A549 treated with CORT108297 at 1 μM for 4 hours (cell line): ENCODE results near the gene DGKA. TPM values are rescaled to one million over a fixed set of nuclear protein-coding genes. Genes with fewer than 3 reads are reported as not detected.

Source experiments
- total RNA-seq: library from RNA; stranded (reverse); fragments of 200-300 nt; extraction: Qiagen RNA extraction; gene quantifications from 5 replicates; pipeline ENCODE4 v1.2.3, GENCODE V29; 2022

Gene DGKA
- total RNA-seq, result 14.3 to 21.8 TPM (median 17.7 TPM) in 5 replicates

GRCh38 chr12:55930771-55931316, at the start of gene DGKA:
Gene DGKA, plus strand, starts transcription at chr12:55931162. Its CDS starts 5,342 bp downstream, at chr12:55936504.

DNA sequence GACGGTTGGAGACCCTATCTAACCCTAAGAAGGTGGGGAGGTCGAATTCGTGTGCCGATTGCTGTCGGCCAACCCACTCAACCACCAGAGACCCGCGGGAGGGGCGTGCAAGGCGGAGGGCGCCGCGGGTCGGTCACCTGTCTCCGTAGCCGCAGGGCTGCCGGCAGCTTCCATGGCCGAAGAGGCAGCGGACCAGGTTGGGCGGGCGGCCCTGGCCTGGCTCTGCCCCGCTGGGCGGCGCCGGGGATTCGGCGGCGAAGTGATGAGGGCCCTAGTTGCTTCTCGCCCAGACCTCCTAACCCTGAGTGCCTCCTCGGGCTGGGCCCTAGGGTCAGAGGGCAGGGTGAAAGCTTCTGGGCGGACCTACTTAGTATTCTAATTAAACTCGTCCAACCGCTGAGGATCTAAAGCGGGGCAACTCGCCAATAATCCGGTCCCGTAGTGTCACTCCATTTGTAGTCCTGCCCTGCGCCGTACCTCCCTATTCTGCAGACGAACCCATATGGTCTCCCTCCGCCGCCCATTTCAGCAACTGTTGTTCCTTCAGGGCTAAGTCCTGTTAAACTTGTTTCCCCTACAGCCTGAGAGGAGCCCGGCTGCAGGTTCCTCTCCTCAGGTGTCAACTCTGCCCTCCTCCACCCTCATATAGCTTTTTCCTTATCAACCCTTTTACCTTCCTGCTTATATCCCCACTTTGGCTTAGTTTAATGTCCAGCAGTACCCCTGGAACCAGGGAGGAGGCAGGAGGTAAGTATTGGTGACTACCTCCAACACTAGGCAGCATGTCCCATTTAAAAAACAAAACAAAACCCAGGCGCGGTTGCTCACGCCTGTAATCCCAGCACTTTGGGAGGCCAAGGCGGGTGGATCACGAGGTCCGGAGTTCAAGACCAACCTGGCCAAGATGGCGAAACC, 3.1 kb upstream of the DGKA start, which contains the start of gene PYM1:
TSS of gene PYM1 (minus strand) at position 307 of the 915 bp plus-strand sequence. CDS start at position 174, 133 bp downstream.

GRCh38 chr12:55965941-55966407, 35.0 kb downstream of the DGKA start, which contains the start of gene PMEL:
Gene PMEL, minus strand, starts transcription at chr12:55966042. Its CDS starts 31 bp downstream, at chr12:55966011.

DNA sequence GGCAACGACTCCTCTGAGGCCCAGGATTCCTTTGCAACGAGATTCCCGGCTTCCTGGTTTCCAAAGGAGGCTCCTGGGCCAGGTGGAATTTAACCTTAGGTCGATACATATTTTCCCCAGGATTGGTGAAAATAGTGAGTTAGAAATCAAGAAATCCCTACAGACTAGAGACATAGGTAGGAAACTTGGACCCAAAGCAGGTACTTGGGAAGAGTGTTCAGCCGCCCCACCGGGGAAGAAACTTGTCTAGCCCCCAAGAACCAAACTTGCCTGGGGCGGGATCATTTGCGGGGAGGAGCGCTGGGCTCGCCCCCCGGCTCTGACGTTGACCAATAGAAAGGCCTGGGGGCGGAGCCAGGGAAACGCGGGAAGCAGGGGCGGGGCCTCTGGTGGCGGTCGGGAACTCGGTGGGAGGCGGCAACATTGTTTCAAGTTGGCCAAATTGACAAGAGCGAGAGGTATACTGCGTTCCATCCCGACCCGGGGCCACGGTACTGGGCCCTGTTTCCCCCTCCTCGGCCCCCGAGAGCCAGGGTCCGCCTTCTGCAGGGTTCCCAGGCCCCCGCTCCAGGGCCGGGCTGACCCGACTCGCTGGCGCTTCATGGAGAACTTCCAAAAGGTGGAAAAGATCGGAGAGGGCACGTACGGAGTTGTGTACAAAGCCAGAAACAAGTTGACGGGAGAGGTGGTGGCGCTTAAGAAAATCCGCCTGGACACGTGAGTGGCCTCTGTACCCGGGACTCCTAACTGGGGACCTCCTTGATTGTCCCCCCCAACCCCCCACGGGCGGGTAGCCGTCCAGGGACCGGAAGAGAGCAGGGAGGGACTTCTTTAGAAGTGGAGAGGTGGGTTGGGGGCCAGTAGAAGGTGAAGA, 35.7 kb downstream of the DGKA start, which contains the start of gene CDK2:
TSS of gene CDK2 (plus strand) at position 423 of the 874 bp plus-strand sequence. CDS start at position 602, 179 bp downstream.

DNA sequence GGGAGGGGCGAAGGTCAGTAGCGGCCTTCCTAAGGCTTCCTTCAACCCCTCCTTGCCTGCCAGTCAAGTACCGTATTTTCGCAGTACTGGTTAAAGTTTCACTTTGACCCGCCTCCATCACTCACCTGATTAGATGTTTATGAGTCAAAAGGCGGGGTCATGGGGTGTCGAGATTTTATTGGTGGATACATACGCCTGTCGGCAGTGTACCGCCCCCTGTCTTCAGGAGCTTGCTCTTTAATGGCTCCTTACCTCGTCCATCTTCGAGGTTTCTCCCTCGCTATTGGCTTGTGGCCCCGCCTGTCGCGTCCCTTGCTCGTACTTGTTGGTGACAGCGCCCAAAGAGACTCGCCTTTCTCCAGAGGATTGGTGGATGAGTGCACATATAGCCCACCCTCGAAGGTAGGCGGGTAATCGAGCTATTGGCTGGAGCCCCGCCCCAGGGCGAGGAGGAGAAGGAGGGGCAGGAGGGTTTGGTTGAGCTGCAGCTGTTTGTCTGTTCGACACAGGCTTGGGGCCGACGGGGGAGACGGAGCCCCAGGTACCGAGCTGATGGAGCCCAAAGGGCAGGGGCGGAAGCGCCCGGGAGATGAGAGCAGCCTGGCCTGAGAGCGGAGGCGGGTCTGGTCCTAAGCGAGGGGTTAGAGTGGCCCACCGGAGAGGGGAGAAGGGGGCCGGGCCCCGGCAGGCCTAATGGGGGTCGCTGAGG, 42.8 kb downstream of the DGKA start, which contains the start of gene RAB5B:
TSS of gene RAB5B (plus strand) at position 480 of the 709 bp plus-strand sequence. CDS start 12,883 bp downstream, outside the sequence.

GRCh38 chr12:55996715-55997534, 66.0 kb downstream of the DGKA start, which contains the start of gene SUOX:
Gene SUOX, plus strand, starts transcription at chr12:55997276. Its CDS starts 4,946 bp downstream, at chr12:56002222.

Other genes starting within 250 kb of the DGKA start
- 1.0 to 1.5 TPM (median 1.3 TPM) in 5 replicates for gene ITGA7, start 223.3 kb upstream of the DGKA start, total RNA-seq
- 122 to 154 TPM (median 152 TPM) in 5 replicates for gene BLOC1S1, start 215.1 kb upstream of the DGKA start, total RNA-seq
- 1.9 to 2.9 TPM (median 2.2 TPM) in 5 replicates for gene RDH5, start 210.8 kb upstream of the DGKA start, total RNA-seq
- 670 to 749 TPM (median 714 TPM) in 5 replicates for gene CD63, start 202.2 kb upstream of the DGKA start, total RNA-seq
- 2.4 to 5.3 TPM (median 5.0 TPM) in 5 replicates for gene GDF11, start 188.0 kb upstream of the DGKA start, total RNA-seq
- 89.2 to 145 TPM (median 91.9 TPM) in 5 replicates for gene SARNP, start 113.4 kb upstream of the DGKA start, total RNA-seq
- gene ORMDL2, start 113.1 kb upstream of the DGKA start, total RNA-seq, result 78.5 to 105 TPM (median 98.4 TPM) in 5 replicates
- gene DNAJC14, start 101.6 kb upstream of the DGKA start, total RNA-seq, result 16.9 to 23.8 TPM (median 21.3 TPM) in 5 replicates
- gene MMP19, start 88.2 kb upstream of the DGKA start, total RNA-seq, result 0.07 to 0.31 TPM (median 0.22 TPM) in 5 replicates
- 37.2 to 39.7 TPM (median 38.6 TPM) in 5 replicates for gene PYM1, start 3.3 kb upstream of the DGKA start, total RNA-seq
- gene PMEL, start 34.9 kb downstream of the DGKA start, total RNA-seq, result 0.77 to 1.0 TPM (median 0.89 TPM) in 5 replicates
- gene CDK2, start 35.7 kb downstream of the DGKA start, total RNA-seq, result 46.4 to 60.7 TPM (median 57.7 TPM) in 5 replicates
- 27.1 to 36.8 TPM (median 34.3 TPM) in 5 replicates for gene RAB5B, start 42.9 kb downstream of the DGKA start, total RNA-seq
- 7.9 to 10.5 TPM (median 9.1 TPM) in 5 replicates for gene SUOX, start 66.1 kb downstream of the DGKA start, total RNA-seq
- 1.9 to 3.6 TPM (median 2.2 TPM) in 5 replicates for gene IKZF4, start 89.9 kb downstream of the DGKA start, total RNA-seq
- gene RPS26, start 110.8 kb downstream of the DGKA start, total RNA-seq, result 654 to 868 TPM (median 725 TPM) in 5 replicates
- gene ERBB3, start 149.0 kb downstream of the DGKA start, total RNA-seq, result 1.0 to 1.8 TPM (median 1.6 TPM) in 5 replicates
- gene PA2G4, start 173.4 kb downstream of the DGKA start, total RNA-seq, result 281 to 362 TPM (median 303 TPM) in 5 replicates
- gene RPL41, start 185.5 kb downstream of the DGKA start, total RNA-seq, result 4,645 to 5,946 TPM (median 5,878 TPM) in 5 replicates
- gene ZC3H10, start 187.1 kb downstream of the DGKA start, total RNA-seq, result 2.2 to 3.5 TPM (median 3.0 TPM) in 5 replicates
- 61.9 to 73.2 TPM (median 68.2 TPM) in 5 replicates for gene ESYT1, start 197.1 kb downstream of the DGKA start, total RNA-seq
- gene MYL6B, start 221.4 kb downstream of the DGKA start, total RNA-seq, result 70.7 to 88.4 TPM (median 84.6 TPM) in 5 replicates
- 2,099 to 2,877 TPM (median 2,163 TPM) in 5 replicates for gene MYL6, start 227.2 kb downstream of the DGKA start, total RNA-seq